ENCODE results near the gene SIRT5. TPM values are rescaled to one million over a fixed set of nuclear protein-coding genes. Genes with fewer than 3 reads are reported as not detected.

Gene SIRT5
- polyA plus RNA-seq, 3 donors: 3.3 to 5.0 (median 3.4) TPM

DNA sequence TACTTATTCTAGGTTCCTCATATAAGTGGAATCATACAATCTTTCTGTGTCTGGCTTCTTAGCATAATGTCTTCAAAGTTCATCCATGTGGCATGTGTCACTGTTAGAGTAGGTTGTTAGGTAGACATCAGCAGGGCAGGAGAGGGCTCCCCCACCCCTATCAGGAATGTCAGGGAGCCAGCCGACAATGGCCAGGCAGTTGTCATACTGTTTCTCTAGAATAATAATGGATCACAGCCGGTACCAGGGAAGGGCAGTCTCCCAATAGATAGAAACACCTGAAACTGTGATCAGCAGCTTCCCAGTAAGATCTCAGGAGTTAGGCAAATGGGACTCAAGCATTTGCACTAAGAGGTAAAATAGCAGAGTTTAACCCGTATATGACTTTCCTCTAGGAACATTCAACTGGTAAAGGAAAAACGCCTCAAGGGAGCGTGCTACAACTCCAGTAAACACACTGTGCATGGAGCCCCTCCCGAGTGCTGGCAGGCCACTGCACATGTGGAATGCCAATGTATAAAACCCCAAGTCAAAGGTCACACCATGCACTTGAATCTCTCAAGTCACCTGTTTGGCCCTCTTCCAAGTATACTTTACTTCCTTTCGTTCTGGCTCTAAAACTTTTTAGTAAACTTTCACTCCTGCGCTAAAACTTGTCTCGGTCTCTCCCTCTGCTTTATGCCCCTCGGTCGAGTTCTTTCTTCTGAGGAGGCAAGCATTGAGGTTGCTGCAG, 29.8 kb upstream of the SIRT5 start:
- Mint-ChIP-seq H3K27me3 (ENCODE audit: low read depth in 3 of 3) (peaks cover 0 to 2% (median 1%) of the 10 kb centered on the region in 3 donors), H3K27ac (no peak overlapping the region), H3K9me3 (peaks cover 4 to 10% (median 6%) of the 10 kb centered on the region in 7 donors), H3K36me3 (no peaks in the 10 kb centered on the region), H3K4me3 (no peak overlapping the region), H3K4me1 (peaks cover 3% of the 10 kb centered on the region)
- Histone ChIP-seq H3K4me1 (ENCODE audit: control insufficient read depth in 1 of 2, insufficient read depth in 2 of 2, low read length in 2 of 2) (no peaks in the 10 kb centered on the region), H3K4me3 (replicated peaks in 1 of 3; ENCODE audit: low read depth in 2 of 3, low read length in 3 of 3) (no peak overlapping the region), H4K20me1 (ENCODE audit: insufficient read depth, low read length) (no peaks in the 10 kb centered on the region), H3K36me3 (replicated peaks in 1 of 2; ENCODE audit: control insufficient read depth in 1 of 2, insufficient read depth in 2 of 2, low read length in 2 of 2) (no peaks in the 10 kb centered on the region), H3K27me3 (ENCODE audit: control insufficient read depth in 2 of 2, insufficient read depth in 2 of 2, low read length in 2 of 2) (no peaks in the 10 kb centered on the region), H2AFZ (ENCODE audit: insufficient read depth, low read depth, low read length, poor library complexity, severe bottlenecking) (no peak overlapping the region), H3K9me3 (replicated peaks in 1 of 2; ENCODE audit: control insufficient read depth in 1 of 2, insufficient read depth in 1 of 2, low read length in 2 of 2) (peaks cover 0 to 9% of the 10 kb centered on the region in 2 donors), H3K9ac (ENCODE audit: insufficient read depth, low read length, poor library complexity, severe bottlenecking) (no peak overlapping the region), H3K79me2 (ENCODE audit: insufficient read depth, low read length) (no peaks in the 10 kb centered on the region), H3K4me2 (replicated peaks; ENCODE audit: extremely low read depth, low read length, poor library complexity, severe bottlenecking) (no peak overlapping the region), H3K27ac (ENCODE audit: low read depth in 1 of 2, low read length in 2 of 2) (no peak overlapping the region)
- no peak for DNase-seq
- intact Hi-C loops (cut with micrococcal nuclease): loop anchor here in 1 of 2 donors (10.0 kb wide), 1 partner anchor 200 kb away; no protein-coding TSS in a partner anchor
- 96% methylated on average over 4 of the region's 11 CpGs for WGBS (ENCODE audit: insufficient coverage)
- TF ChIP-seq, protein P1, sequence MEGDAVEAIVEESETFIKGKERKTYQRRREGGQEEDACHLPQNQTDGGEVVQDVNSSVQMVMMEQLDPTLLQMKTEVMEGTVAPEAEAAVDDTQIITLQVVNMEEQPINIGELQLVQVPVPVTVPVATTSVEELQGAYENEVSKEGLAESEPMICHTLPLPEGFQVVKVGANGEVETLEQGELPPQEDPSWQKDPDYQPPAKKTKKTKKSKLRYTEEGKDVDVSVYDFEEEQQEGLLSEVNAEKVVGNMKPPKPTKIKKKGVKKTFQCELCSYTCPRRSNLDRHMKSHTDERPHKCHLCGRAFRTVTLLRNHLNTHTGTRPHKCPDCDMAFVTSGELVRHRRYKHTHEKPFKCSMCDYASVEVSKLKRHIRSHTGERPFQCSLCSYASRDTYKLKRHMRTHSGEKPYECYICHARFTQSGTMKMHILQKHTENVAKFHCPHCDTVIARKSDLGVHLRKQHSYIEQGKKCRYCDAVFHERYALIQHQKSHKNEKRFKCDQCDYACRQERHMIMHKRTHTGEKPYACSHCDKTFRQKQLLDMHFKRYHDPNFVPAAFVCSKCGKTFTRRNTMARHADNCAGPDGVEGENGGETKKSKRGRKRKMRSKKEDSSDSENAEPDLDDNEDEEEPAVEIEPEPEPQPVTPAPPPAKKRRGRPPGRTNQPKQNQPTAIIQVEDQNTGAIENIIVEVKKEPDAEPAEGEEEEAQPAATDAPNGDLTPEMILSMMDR (IDR thresholded peaks at IDR 0.05): no peak

DNA sequence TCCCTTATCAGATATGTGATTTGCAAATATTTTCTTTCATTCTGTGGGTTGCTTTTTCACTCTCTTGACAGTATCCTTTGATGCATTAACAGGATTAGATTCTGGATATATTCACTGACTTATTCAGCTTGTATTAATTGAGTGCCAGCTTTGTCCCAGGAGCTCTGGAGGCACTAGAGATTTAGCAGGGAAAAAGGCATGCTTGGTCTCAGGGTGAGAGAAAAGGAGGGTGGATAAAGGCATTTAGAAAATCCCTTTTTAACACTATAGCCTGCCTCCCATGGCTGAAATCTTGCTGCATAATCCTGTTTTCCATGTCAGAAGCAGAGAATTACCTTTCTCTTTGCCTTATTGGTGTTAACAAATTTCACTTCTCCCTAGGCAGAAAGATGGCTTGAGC, 28.5 kb upstream of the SIRT5 start:
- no peaks in the 10 kb centered on the region for H4K20me1 ChIP-seq (ENCODE audit: insufficient read depth, low read length)
- no peak overlapping the region for H3K4me2 ChIP-seq (replicated peaks; ENCODE audit: extremely low read depth, low read length, poor library complexity, severe bottlenecking)
- Mint-ChIP-seq H3K4me1 (peaks cover 3% of the 10 kb centered on the region), H3K4me3 (no peak overlapping the region), H3K27ac (no peak overlapping the region), H3K36me3 (no peaks in the 10 kb centered on the region), H3K9me3 (peaks cover 4 to 8% (median 6%) of the 10 kb centered on the region in 7 donors), H3K27me3 (ENCODE audit: low read depth in 3 of 3) (peaks cover 0 to 1% (median 0%) of the 10 kb centered on the region in 3 donors)
- H3K9me3 ChIP-seq (replicated peaks in 1 of 2; ENCODE audit: control insufficient read depth in 1 of 2, insufficient read depth in 1 of 2, low read length in 2 of 2): peaks cover 0 to 9% of the 10 kb centered on the region in 2 donors
- no peaks in the 10 kb centered on the region for H3K36me3 ChIP-seq (replicated peaks in 1 of 2; ENCODE audit: control insufficient read depth in 1 of 2, insufficient read depth in 2 of 2, low read length in 2 of 2)
- intact Hi-C loops (cut with micrococcal nuclease): loop anchor here in 1 of 2 donors (10.0 kb wide), 1 partner anchor 201 kb away; no protein-coding TSS in a partner anchor
- no peaks in the 10 kb centered on the region for H3K79me2 ChIP-seq (ENCODE audit: insufficient read depth, low read length)
- no peaks in the 10 kb centered on the region for H3K4me1 ChIP-seq (ENCODE audit: control insufficient read depth in 1 of 2, insufficient read depth in 2 of 2, low read length in 2 of 2)
- no peak overlapping the region for H2AFZ ChIP-seq (ENCODE audit: insufficient read depth, low read depth, low read length, poor library complexity, severe bottlenecking)
- H3K4me3 ChIP-seq (replicated peaks in 1 of 3; ENCODE audit: low read depth in 2 of 3, low read length in 3 of 3): no peak overlapping the region
- H3K27me3 ChIP-seq (ENCODE audit: control insufficient read depth in 2 of 2, insufficient read depth in 2 of 2, low read length in 2 of 2): no peaks in the 10 kb centered on the region
- H3K9ac ChIP-seq (ENCODE audit: insufficient read depth, low read length, poor library complexity, severe bottlenecking): no peak overlapping the region
- H3K27ac ChIP-seq (ENCODE audit: low read depth in 1 of 2, low read length in 2 of 2): no peak overlapping the region
- TF ChIP-seq, protein P1 (IDR thresholded peaks at IDR 0.05): no peak
- DNase-seq: no peak
